Mesothelial cell of epicardium (in vitro differentiated cells): Measurements from ENCODE around the gene NLK. TPM values are rescaled to one million over a fixed set of nuclear protein-coding genes. Genes with fewer than 3 reads are reported as not detected.
"Not testable (repeated sequence)": the region's sequence is repeated elsewhere in the genome, so short reads cannot be mapped to it uniquely, and the experiment has no call there.

Experiments
- DNase-seq, 2 experiments: peaks; one replicate each; pipeline ENCODE4 v3.0.0; 2021; ENCODE audit warnings: low spot score in 2 of 2; ENCODE audit not compliant: unreplicated experiment in 2 of 2
- H3K27ac Mint-ChIP-seq: 2 replicates; pipeline ENCODE4 v1.8.0; 2021; ENCODE audit warnings: mixed read lengths
- H3K27me3 Mint-ChIP-seq: 2 replicates; pipeline ENCODE4 v1.8.0; 2021; ENCODE audit warnings: low read depth, mixed read lengths
- H3K36me3 Mint-ChIP-seq: 2 replicates; pipeline ENCODE4 v1.8.0; 2021; ENCODE audit warnings: mixed read lengths
- H3K4me1 Mint-ChIP-seq: 2 replicates; pipeline ENCODE4 v1.8.0; 2021; ENCODE audit warnings: mixed read lengths
- H3K4me3 Mint-ChIP-seq: 2 replicates; pipeline ENCODE4 v1.8.0; 2021; ENCODE audit warnings: mild to moderate bottlenecking, moderate library complexity, mixed read lengths
- H3K9me3 Mint-ChIP-seq: 2 replicates; pipeline ENCODE4 v1.8.0; 2021; ENCODE audit warnings: mixed read lengths
- total RNA-seq: library from RNA; stranded (reverse); gene quantifications from 3 replicates; pipeline ENCODE4 v1.2.1, GENCODE V29; 2021
- TF ChIP-seq, protein P1 (sequence below): fragments of 200-600 bp; sonication (generic); IDR thresholded peaks from one replicate; pipeline ENCODE4 v1.5.0; 2021; ENCODE audit warnings: antibody characterized with exemption; ENCODE audit not compliant: unreplicated experiment

The NLK gene
- total RNA-seq, 1 donor from 2014 or later: 22.6 TPM

DNA sequence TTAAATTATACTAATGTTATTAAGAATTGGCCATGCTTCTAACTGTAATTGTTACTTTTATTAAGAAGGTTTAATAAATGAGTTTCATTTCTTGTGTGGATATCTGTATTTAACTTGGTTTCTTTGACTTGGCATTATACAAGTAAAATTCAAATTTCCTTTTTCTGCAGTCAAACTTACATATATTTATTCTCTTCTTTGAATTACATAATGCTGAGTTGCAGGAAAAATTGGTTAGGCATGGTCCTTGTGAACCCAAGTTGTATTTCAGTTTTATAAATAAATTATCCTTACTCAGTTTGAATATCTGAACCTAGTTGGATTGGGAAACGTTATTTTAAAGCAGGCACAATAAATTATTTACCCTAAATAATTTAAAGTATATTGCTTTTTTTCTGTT is 54.8 kb downstream of the NLK start:
- peaks cover 7% of the 10 kb centered on the region for H3K36me3 Mint-ChIP-seq
- no peak for DNase-seq

DNA sequence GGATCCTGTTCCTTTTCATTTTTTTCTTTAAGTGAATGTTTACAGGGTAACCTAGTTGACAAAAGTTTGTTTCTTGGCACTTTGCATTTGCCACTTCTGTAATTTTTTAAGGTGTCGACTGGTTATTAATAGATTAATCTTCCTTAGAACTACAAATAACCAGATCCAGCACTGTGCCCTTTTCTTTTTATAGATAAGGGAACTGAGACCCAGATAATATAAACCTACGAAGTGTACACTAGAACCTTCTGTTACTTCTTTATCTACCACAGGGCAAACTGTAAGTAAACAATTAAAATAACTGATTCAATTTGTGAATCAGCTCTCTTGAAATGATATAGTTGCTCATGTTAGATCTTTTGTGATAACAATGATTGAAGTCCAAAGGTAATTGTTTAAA is 55.4 kb downstream of the NLK start:
- TF ChIP-seq, protein P1, sequence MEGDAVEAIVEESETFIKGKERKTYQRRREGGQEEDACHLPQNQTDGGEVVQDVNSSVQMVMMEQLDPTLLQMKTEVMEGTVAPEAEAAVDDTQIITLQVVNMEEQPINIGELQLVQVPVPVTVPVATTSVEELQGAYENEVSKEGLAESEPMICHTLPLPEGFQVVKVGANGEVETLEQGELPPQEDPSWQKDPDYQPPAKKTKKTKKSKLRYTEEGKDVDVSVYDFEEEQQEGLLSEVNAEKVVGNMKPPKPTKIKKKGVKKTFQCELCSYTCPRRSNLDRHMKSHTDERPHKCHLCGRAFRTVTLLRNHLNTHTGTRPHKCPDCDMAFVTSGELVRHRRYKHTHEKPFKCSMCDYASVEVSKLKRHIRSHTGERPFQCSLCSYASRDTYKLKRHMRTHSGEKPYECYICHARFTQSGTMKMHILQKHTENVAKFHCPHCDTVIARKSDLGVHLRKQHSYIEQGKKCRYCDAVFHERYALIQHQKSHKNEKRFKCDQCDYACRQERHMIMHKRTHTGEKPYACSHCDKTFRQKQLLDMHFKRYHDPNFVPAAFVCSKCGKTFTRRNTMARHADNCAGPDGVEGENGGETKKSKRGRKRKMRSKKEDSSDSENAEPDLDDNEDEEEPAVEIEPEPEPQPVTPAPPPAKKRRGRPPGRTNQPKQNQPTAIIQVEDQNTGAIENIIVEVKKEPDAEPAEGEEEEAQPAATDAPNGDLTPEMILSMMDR: no peak
- Mint-ChIP-seq H3K36me3 (peaks cover 9% of the 10 kb centered on the region), H3K9me3 (no peaks in the 10 kb centered on the region), H3K4me3 (no peak overlapping the region), H3K27ac (no peak overlapping the region), H3K4me1 (no peaks in the 10 kb centered on the region), H3K27me3 (no peaks in the 10 kb centered on the region)
- DNase-seq: no peak

More for the DNA sequence above, 54.8 kb downstream of the NLK start:
- TF ChIP-seq, protein P1: no peak
- Mint-ChIP-seq H3K27me3 (no peaks in the 10 kb centered on the region), H3K4me1 (no peaks in the 10 kb centered on the region), H3K9me3 (no peaks in the 10 kb centered on the region), H3K27ac (no peak overlapping the region), H3K4me3 (no peak overlapping the region)

DNA sequence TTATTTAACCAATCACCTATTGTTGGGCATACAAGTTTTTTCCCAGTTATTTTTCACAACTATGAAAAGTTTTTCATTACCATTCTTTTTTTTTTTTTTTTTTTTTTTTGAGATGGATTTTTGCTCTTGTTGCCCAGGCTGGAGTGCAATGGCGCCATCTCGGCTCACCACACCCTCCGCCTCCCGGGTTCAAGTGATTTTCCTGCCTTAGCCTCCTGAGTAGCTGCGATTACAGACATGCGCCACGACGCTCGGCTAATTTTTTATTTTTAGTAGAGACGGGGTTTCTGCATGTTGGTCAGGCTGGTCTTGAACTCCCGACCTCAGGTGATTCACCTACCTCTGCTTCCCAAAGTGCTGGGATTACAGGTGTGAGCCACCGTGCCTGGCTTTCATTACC is 56.1 kb downstream of the NLK start:
- not testable (repeated sequence) for DNase-seq, H3K4me3 Mint-ChIP-seq, H3K27me3 Mint-ChIP-seq, H3K4me1 Mint-ChIP-seq, H3K36me3 Mint-ChIP-seq, H3K27ac Mint-ChIP-seq, H3K9me3 Mint-ChIP-seq

DNA sequence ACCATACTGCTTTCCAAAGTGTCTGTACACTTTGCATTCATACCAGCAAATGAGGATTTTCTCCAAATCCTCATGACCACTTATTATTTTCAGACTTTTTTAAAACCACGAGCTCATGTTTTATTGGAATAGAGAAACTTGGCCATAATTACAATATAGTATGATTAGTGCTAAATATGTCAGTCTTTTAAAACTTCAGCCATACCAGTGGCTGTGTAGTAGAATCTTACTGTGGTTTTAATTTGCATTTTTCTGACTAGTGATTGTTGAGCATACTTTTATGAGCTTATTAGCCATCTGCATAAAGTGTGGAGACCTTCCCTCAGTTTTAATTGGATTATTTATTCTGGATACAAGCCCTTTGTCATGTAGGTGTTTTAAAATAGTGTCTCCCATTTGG is 57.8 kb downstream of the NLK start:
- Mint-ChIP-seq H3K36me3 (peaks cover 9% of the 10 kb centered on the region), H3K9me3 (no peaks in the 10 kb centered on the region)

DNA sequence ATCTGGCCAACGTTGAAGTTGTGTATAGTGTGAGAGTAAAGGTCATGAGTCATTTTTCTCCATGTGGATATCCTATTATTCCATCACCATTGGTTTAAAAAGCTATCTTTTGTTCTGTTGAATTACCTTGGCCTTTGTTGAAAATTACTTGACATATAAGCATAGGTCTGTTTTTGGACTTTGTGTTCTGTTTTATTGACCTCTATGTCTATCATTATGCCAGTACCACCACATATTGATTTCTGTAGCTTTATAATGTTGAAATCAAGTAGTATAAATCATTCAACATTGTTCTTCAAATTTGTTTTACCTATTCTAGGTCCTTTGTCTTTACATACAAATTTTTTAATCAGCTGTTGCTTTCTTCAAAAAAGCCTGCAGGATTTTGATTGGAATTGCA is 58.5 kb downstream of the NLK start:
- peaks cover 9% of the 10 kb centered on the region for H3K36me3 Mint-ChIP-seq
- H3K9me3 Mint-ChIP-seq: no peaks in the 10 kb centered on the region
- H3K27me3 Mint-ChIP-seq: no peaks in the 10 kb centered on the region
- TF ChIP-seq, protein P1: no peak
- no peak for DNase-seq
- H3K4me1 Mint-ChIP-seq: no peaks in the 10 kb centered on the region
- no peak overlapping the region for H3K4me3 Mint-ChIP-seq
- H3K27ac Mint-ChIP-seq: no peak overlapping the region

More for the DNA sequence above, 57.8 kb downstream of the NLK start:
- H3K4me3 Mint-ChIP-seq: no peak overlapping the region
- DNase-seq: no peak
- no peak overlapping the region for H3K27ac Mint-ChIP-seq
- no peaks in the 10 kb centered on the region for H3K4me1 Mint-ChIP-seq
- TF ChIP-seq, protein P1: no peak
- H3K27me3 Mint-ChIP-seq: no peaks in the 10 kb centered on the region

DNA sequence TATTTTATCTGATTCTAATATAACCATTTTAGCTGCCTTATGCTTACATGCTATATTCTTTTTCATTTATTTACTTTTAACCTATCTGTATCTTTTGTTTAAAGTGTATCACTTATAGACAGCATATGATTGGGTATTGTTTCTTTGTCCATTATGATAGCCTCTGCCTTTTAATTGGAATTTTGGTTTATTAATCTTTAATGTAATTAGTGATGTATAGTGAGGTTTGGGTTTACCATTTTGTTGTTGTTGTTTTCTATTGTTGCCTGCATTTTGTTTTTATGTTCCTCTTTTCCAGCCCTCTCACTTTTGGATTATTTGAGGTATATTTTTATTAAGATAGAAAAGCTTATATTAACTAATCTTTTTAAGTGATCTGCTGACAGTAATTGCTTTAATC is 59.4 kb downstream of the NLK start:
- Mint-ChIP-seq H3K27ac (no peak overlapping the region), H3K4me1 (no peaks in the 10 kb centered on the region), H3K36me3 (peaks cover 9% of the 10 kb centered on the region)

More for the DNA sequence above, 59.4 kb downstream of the NLK start:
- DNase-seq: no peak
- Mint-ChIP-seq H3K9me3 (no peaks in the 10 kb centered on the region), H3K27me3 (no peaks in the 10 kb centered on the region), H3K4me3 (no peak overlapping the region)
- TF ChIP-seq, protein P1: no peak
